Uterus (tissue), 2 donors: ENCODE results near the gene MT1M.

Experiments used
- CTCF ChIP-seq, 4 experiments: fragments of 200-600 bp in 2 of 4; fragments of 450-650 bp in 2 of 4; sonication (generic) in 2 of 4; IDR thresholded peaks; one replicate each; pipeline ENCODE4 v1.5.1; 2016 to 2019; ENCODE audit warnings: antibody characterized with exemption in 4 of 4, mild to moderate bottlenecking in 2 of 4, moderate library complexity in 1 of 4
- POLR2A ChIP-seq, 2 donors: fragments of 450-650 bp; IDR thresholded peaks; one replicate each; pipeline ENCODE4 v1.6.1; 2016; ENCODE audit warnings: antibody characterized with exemption in 2 of 2, mild to moderate bottlenecking in 1 of 2, moderate library complexity in 1 of 2

DNA sequence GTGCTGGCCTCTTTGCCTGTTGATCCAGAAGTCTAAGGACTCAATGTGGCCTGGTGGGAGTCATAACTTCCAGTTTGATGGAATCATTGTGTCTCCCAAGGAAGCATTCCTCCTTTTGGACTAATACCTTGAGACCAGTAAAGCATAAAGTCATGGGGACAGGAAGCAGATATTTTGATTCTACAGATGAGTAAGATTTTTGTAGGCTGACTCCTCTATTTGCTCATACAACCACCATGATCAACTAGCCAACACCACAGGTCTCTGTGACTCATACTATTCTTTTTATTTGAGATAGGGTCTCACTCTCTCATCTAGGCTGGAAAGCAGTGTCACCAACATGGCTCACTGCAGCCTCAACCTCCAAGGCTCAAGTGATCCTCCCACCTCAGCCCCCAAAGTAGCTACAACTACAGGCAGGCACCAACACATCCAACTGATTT, 17.9 kb upstream of the MT1M start:
- no peak for TF ChIP-seq CTCF (IDR thresholded peaks at IDR 0.05)
- no peak for TF ChIP-seq POLR2A (IDR thresholded peaks at IDR 0.05)
